ENCODE results near the gene PKP1.

GRCh38 chr1:201266276-201266675, 17.0 kb upstream of the PKP1 start:
- TF ChIP-seq CTCF (conservative IDR thresholded peaks at IDR 0.05) (no peak), ZFX (IDR thresholded peaks at IDR 0.05) (no peak)

Data from C4-2B (cell line).